ENCODE results near the gene ACTG1.

GRCh38 chr17:81470944-81471817 is 41.4 kb downstream of the ACTG1 start:
- TF ChIP-seq CTCF (IDR thresholded peaks at IDR 0.05) (no peak), POLR2A (IDR thresholded peaks at IDR 0.05) (no peak), EP300 (IDR thresholded peaks at IDR 0.05) (no peak)
